ENCODE data around the gene PRRG1.

GRCh38 chrX:37331546-37331945 lies 17.6 kb upstream of the PRRG1 start:
- no peak for TF ChIP-seq CTCF (IDR thresholded peaks at IDR 0.05; ENCODE audit: insufficient read depth, low read length, poor library complexity, severe bottlenecking)
- no peak for TF ChIP-seq EZH2phosphoT487 (conservative IDR thresholded peaks at IDR 0.05; ENCODE audit: low read length)
